PC-3 (cell line): ENCODE data around the gene PI4K2A. TPM values are rescaled to one million over a fixed set of nuclear protein-coding genes. Genes with fewer than 3 reads are reported as not detected.
A peak's percentile ranks its signal among the peaks of the same experiment; 100 is the strongest.

ENCODE experiments used
- ATAC-seq: fragments of 200-7000 bp; cut with Tn5 transposase; 2 replicates; pipeline ENCODE4 v1.9.1; 2020; ENCODE audit warnings: mild to moderate bottlenecking, moderate library complexity
- Bru-seq: library from RNA; stranded (reverse); fragments of 400-500 nt; gene quantifications from one replicate; lab custom pipeline; 2021; lab: Mats Ljungman, UMichigan
- BruChase-seq, 2 experiments: library from RNA; stranded (reverse); fragments of 400-500 nt; gene quantifications; one replicate each; lab custom pipeline; 2021; lab: Mats Ljungman, UMichigan
- BruUV-seq: library from RNA; stranded (reverse); fragments of 400-500 nt; replicated peaks from 2 replicates; lab custom pipeline; 2021; lab: Mats Ljungman, UMichigan
- CTCF ChIA-PET: fragments of 300-600 bp; sonication (Branson Sonifier 250); formaldehyde crosslinking; loops from one replicate; lab custom pipeline; 2022; ENCODE audit warnings: antibody characterized with exemption; lab: Charles Lee
- POLR2A ChIA-PET: fragments of 300-600 bp; sonication (Branson Sonifier 250); formaldehyde crosslinking; loops from one replicate; lab custom pipeline; 2022; ENCODE audit warnings: antibody characterized with exemption; ENCODE audit not compliant: unreplicated experiment; lab: Charles Lee
- DNase-seq: peaks from one replicate; pipeline ENCODE4 v3.0.0-alpha.2; 2015
- H2AFZ ChIP-seq: fragments of 300-600 bp; sonication (generic); 2 replicates; pipeline ENCODE4 v1.6.0; 2016; ENCODE audit warnings: antibody characterized with exemption, low read length
- H3F3A ChIP-seq: fragments of 300-600 bp; sonication (generic); one replicate; pipeline ENCODE4 v1.6.0; 2017; ENCODE audit warnings: antibody characterized with exemption, low read length, control low read depth, mild to moderate bottlenecking; ENCODE audit not compliant: unreplicated experiment
- H3K27ac ChIP-seq: fragments of 300-600 bp; sonication (generic); 2 replicates; pipeline ENCODE4 v1.5.1; 2016; ENCODE audit warnings: mild to moderate bottlenecking, low read length
- H3K27me3 ChIP-seq: fragments of 300-600 bp; sonication (generic); 2 replicates; pipeline ENCODE4 v1.6.1; 2016; ENCODE audit warnings: low read length, mixed read lengths
- H3K36me3 ChIP-seq: fragments of 300-600 bp; sonication (generic); 2 replicates; pipeline ENCODE4 v1.6.1; 2016; ENCODE audit warnings: low read depth, mixed run types, low read length, mixed read lengths
- H3K4me1 ChIP-seq: fragments of 300-600 bp; sonication (generic); 2 replicates; pipeline ENCODE4 v1.5.1; 2016; ENCODE audit warnings: low read length; ENCODE audit not compliant: insufficient read depth
- H3K4me2 ChIP-seq: fragments of 300-600 bp; sonication (generic); 2 replicates; pipeline ENCODE4 v1.6.0; 2016; ENCODE audit warnings: low read length
- H3K4me3 ChIP-seq: fragments of 300-600 bp; sonication (generic); 2 replicates; pipeline ENCODE4 v1.5.1; 2016; ENCODE audit warnings: mild to moderate bottlenecking, low read length, mixed read lengths
- H3K79me2 ChIP-seq: fragments of 300-600 bp; sonication (generic); 2 replicates; pipeline ENCODE4 v1.6.1; 2017; ENCODE audit warnings: low read length, mixed read lengths
- H3K9ac ChIP-seq: fragments of 300-600 bp; sonication (generic); 2 replicates; pipeline ENCODE4 v1.6.0; 2016; ENCODE audit warnings: mild to moderate bottlenecking, low read length
- H3K9me2 ChIP-seq: fragments of 300-600 bp; sonication (generic); replicated peaks from 2 replicates; pipeline ENCODE4 v1.6.1; 2016; ENCODE audit warnings: mixed run types, low read length, mixed read lengths
- H3K9me3 ChIP-seq: fragments of 300-600 bp; sonication (generic); 2 replicates; pipeline ENCODE4 v1.6.1; 2016; ENCODE audit warnings: low read length, mixed read lengths
- H4K20me1 ChIP-seq: fragments of 300-600 bp; sonication (generic); 2 replicates; pipeline ENCODE4 v1.6.1; 2016; ENCODE audit warnings: low read length, mixed read lengths
- EZH2 ChIP-seq: fragments of 300-600 bp; sonication (generic); IDR thresholded peaks from one replicate; pipeline ENCODE4 v1.6.1; 2017; ENCODE audit warnings: antibody characterized with exemption, mild to moderate bottlenecking, low read length; ENCODE audit not compliant: unreplicated experiment
- EZH2phosphoT487 ChIP-seq: fragments of 300-600 bp; sonication (generic); IDR thresholded peaks from 2 replicates; pipeline ENCODE4 v1.6.1; 2018; ENCODE audit warnings: mild to moderate bottlenecking, antibody characterized with exemption, low read length, borderline replicate concordance
- intact Hi-C: fragments of 100-400 bp; cut with micrococcal nuclease; formaldehyde crosslinking; loops from 2 replicates; pipeline ENCODE4 v1.9.0; 2023
- long read RNA-seq: library from polyadenylated mRNA; unstranded; transcript quantifications from one replicate; pipeline ENCODE4 v2.0.0, GENCODE V29; 2021; ENCODE audit not compliant: unreplicated experiment
- total RNA-seq: library from RNA; depleted of rRNA; stranded (reverse); fragments of >200 nt; gene quantifications from 2 replicates; pipeline ENCODE4 v1.2.3, GENCODE V29; 2014; rRNA removed
- TF ChIP-seq, protein P1 (sequence below): fragments of 300-600 bp; sonication (generic); conservative IDR thresholded peaks from 2 replicates; pipeline ENCODE4 v1.5.1; 2017; ENCODE audit warnings: antibody characterized with exemption, low read depth, mild to moderate bottlenecking, low read length

The PI4K2A gene
- total RNA-seq (18.7 and 19.4 TPM in 2 replicates), Bru-seq, nascent RNA (percentile 76 among the genes with signal in this experiment), BruChase-seq, experiment 1, labeled RNA remaining after a 6-hour chase (percentile 96 among the genes with signal in this experiment), BruChase-seq, experiment 2, labeled RNA remaining after a 2-hour chase (percentile 93 among the genes with signal in this experiment)
- long read RNA-seq, full-length matches to known transcripts = 36 of 61 reads
- long read RNA-seq, partial matches to known transcripts = 3 of 61 reads
- long read RNA-seq, other reads (novel, unspliced or antisense) = 22 of 61 reads

DNA sequence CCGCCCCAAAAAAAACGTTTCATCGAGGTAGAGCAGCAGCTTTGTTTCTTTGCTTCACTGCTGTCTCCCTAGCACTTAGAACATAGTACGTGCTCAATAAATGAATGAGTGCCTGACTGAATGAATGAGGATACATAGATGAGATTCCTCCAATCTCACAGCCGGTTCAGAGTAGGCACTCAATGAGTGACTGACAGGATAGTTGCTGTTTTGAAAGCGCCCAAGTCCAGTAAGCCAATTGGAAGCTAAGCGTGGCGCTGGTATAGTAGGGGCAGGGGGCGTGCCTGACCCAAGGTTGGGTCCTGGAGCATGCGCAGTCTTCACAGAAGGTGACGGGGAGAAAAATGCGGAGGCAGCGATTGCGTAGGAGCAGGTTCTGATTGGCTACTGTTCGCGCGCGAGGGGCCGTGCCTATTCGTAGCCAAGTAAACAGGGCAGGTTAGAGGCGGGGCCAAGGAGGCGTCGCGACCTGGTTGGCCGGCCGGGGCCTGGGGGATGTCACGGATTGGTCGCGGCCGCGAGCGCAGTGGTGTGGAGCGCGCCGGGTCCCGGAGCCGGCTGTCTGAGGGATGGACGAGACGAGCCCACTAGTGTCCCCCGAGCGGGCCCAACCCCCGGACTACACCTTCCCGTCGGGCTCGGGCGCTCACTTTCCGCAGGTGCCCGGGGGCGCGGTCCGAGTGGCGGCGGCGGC lies at the start of gene PI4K2A:
Gene PI4K2A, plus strand, starts transcription at position 498 of the 694 bp plus-strand sequence. Its CDS starts 72 bp downstream, at position 570.
- no peaks in the 10 kb centered on the region for H3K9me2 ChIP-seq
- H2AFZ ChIP-seq = peak within 1 kb of the TSS; percentile 53
- H3K9ac ChIP-seq = peak within 1 kb of the TSS; percentile 76
- ChIA-PET POLR2A (interaction anchor here (0.6 kb wide), 3 partner anchors 65 to 159 kb away, joined by 3 to 12 read pairs (median 4); no protein-coding TSS in a partner anchor), CTCF (no interaction called here)
- no peaks in the 10 kb centered on the region for H3F3A ChIP-seq
- BruUV-seq = no TSS peak
- DNase-seq = peak; percentile 98
- TF ChIP-seq EZH2 (no peak), EZH2phosphoT487 (no peak)
- TF ChIP-seq, protein P1, sequence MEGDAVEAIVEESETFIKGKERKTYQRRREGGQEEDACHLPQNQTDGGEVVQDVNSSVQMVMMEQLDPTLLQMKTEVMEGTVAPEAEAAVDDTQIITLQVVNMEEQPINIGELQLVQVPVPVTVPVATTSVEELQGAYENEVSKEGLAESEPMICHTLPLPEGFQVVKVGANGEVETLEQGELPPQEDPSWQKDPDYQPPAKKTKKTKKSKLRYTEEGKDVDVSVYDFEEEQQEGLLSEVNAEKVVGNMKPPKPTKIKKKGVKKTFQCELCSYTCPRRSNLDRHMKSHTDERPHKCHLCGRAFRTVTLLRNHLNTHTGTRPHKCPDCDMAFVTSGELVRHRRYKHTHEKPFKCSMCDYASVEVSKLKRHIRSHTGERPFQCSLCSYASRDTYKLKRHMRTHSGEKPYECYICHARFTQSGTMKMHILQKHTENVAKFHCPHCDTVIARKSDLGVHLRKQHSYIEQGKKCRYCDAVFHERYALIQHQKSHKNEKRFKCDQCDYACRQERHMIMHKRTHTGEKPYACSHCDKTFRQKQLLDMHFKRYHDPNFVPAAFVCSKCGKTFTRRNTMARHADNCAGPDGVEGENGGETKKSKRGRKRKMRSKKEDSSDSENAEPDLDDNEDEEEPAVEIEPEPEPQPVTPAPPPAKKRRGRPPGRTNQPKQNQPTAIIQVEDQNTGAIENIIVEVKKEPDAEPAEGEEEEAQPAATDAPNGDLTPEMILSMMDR = no peak
- H3K79me2 ChIP-seq = peaks cover 43% of the 10 kb centered on the region
- 0 out of 2 replicates have a peak, but pooled peaks cover 5% of the 10 kb centered on the region for H4K20me1 ChIP-seq
- H3K4me1 ChIP-seq = peaks cover 12% of the 10 kb centered on the region
- peak; percentile 96 for ATAC-seq
- no peaks in the 10 kb centered on the region for H3K9me3 ChIP-seq
- no peaks in the 10 kb centered on the region for H3K27me3 ChIP-seq
- peak within 1 kb of the TSS; percentile 88 for H3K4me2 ChIP-seq
- intact Hi-C loops = no loop called here
- peak within 1 kb of the TSS; percentile 93 for H3K4me3 ChIP-seq
- H3K36me3 ChIP-seq = peaks cover 8% of the 10 kb centered on the region; the same call in 1 of the 2 replicates
- H3K27ac ChIP-seq = no peak within 1 kb of the TSS

DNA sequence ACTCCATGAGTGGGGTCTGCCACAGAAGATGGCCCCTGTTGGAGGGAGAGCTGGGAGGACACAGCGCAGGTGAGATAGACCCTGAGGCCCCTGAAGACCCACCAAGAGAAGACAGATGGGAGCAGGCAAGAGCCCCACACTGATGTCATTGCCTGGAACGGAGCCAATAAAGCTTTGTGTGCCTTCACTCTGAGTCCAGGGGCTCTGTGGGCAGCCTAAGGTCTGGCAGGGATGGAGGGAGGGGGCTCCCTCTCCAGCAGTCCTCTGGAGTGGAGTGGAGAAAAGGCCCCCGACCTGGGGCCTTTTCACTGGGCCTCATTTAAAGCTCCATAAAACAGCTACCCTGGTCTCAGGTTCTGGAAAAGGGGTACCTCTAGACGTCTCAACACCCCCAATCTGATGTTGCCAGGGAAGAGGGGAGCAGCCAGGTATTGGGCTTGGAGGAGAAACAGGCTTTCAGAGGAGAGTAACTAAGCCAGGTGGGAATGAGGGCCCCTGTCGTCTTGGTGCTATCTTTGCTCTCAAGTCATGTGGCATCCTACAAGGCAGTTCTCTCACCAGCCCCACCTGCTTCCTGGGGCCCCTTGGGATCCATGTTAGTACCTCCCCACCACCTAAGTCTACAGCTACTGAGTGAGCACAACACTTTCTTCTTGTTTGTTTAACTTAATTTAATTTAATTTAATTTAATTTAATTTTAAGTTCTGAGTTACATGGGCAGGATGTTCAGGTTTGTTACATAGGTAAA lies 49.5 kb upstream of the PI4K2A start:
- ChIA-PET CTCF (no interaction called here), POLR2A (no interaction called here)
- H3K9me3 ChIP-seq = no peaks in the 10 kb centered on the region
- H2AFZ ChIP-seq = no peak overlapping the region
- no peaks in the 10 kb centered on the region for H3K9me2 ChIP-seq
- no peak for TF ChIP-seq EZH2
- no peak for TF ChIP-seq EZH2phosphoT487
- TF ChIP-seq, protein P1 = no peak
- H3K79me2 ChIP-seq = no peaks in the 10 kb centered on the region
- no peaks in the 10 kb centered on the region for H3F3A ChIP-seq
- no peak for ATAC-seq
- H4K20me1 ChIP-seq = no peaks in the 10 kb centered on the region
- peaks cover 3% of the 10 kb centered on the region; the same call in 1 of the 2 replicates for H3K4me1 ChIP-seq
- H3K27ac ChIP-seq = no peak overlapping the region
- intact Hi-C loops = no loop called here
- DNase-seq = no peak
- H3K4me2 ChIP-seq = no peak overlapping the region
- BruUV-seq = no TSS peak
- H3K4me3 ChIP-seq = no peak overlapping the region
- no peaks in the 10 kb centered on the region for H3K36me3 ChIP-seq
- no peak overlapping the region for H3K9ac ChIP-seq
- H3K27me3 ChIP-seq = no peaks in the 10 kb centered on the region
